IPS-20b (cell line): Measurements from ENCODE around the gene THOC2.
A peak's percentile ranks its signal among the peaks of the same experiment; 100 is the strongest.
"Not testable (repeated sequence)": the region's sequence is repeated elsewhere in the genome, so short reads cannot be mapped to it uniquely, and the experiment has no call there.

Experiments used
- H3K27ac ChIP-seq: one replicate; pipeline ENCODE4 v1.5.1; 2013; ENCODE audit warnings: low read length
- H3K27me3 ChIP-seq: 2 replicates; pipeline ENCODE4 v1.6.1; 2013; ENCODE audit warnings: mild to moderate bottlenecking, low read length, inconsistent platforms; ENCODE audit not compliant: insufficient read depth
- H3K36me3 ChIP-seq: 2 replicates; pipeline ENCODE4 v1.6.1; 2013; ENCODE audit warnings: low read depth, mild to moderate bottlenecking, inconsistent platforms, low read length, moderate library complexity; ENCODE audit not compliant: insufficient read depth
- H3K4me1 ChIP-seq: 2 replicates; pipeline ENCODE4 v1.6.1; 2013; ENCODE audit warnings: mild to moderate bottlenecking, control low read depth, inconsistent platforms, low read length, moderate library complexity; ENCODE audit not compliant: insufficient read depth
- H3K4me3 ChIP-seq: 2 replicates; pipeline ENCODE4 v1.5.1; 2013; ENCODE audit warnings: mild to moderate bottlenecking, low read length, inconsistent platforms
- H3K9ac ChIP-seq: 2 replicates; pipeline ENCODE4 v1.6.1; 2013; ENCODE audit warnings: low read depth, mild to moderate bottlenecking, inconsistent platforms, low read length, moderate library complexity
- H3K9me3 ChIP-seq: 2 replicates; pipeline ENCODE4 v1.6.1; 2013; ENCODE audit warnings: mild to moderate bottlenecking, low read depth, low read length, inconsistent platforms; ENCODE audit not compliant: insufficient read depth

The THOC2 gene

DNA sequence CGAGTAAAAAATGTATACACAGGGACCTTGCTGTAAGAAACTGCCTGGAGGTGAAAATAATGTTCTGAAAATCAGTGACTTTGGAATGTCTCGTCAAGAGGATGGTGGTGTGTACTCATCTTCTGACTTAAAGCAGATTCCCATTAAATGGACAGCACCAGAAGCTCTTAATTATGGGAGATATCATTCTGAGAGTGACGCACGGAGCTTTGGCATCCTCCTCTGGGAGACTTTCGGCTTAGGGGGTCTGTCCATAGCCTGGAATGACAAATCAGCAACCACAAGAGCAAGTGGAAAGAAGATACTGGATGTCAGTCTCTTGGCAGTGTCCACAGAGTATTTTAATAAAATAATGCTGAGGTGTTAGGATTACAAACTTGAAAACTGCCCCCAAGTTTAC, 129.4 kb downstream of the THOC2 start:
- no peak overlapping the region for H3K4me3 ChIP-seq
- no peaks in the 10 kb centered on the region for H3K27me3 ChIP-seq
- no peaks in the 10 kb centered on the region for H3K9me3 ChIP-seq

GRCh38 chrX:123601437-123601836, 131.4 kb downstream of the THOC2 start:
- no peak overlapping the region for H3K9ac ChIP-seq
- no peak overlapping the region for H3K4me3 ChIP-seq
- no peaks in the 10 kb centered on the region for H3K4me1 ChIP-seq
- H3K9me3 ChIP-seq, result no peaks in the 10 kb centered on the region
- no peak overlapping the region for H3K27ac ChIP-seq
- no peaks in the 10 kb centered on the region for H3K27me3 ChIP-seq
- H3K36me3 ChIP-seq, result peaks cover 41% of the 10 kb centered on the region

More for the DNA sequence above, 129.4 kb downstream of the THOC2 start:
- Histone ChIP-seq H3K36me3 (peaks cover 52% of the 10 kb centered on the region), H3K9ac (no peak overlapping the region), H3K27ac (no peak overlapping the region), H3K4me1 (no peaks in the 10 kb centered on the region)

DNA sequence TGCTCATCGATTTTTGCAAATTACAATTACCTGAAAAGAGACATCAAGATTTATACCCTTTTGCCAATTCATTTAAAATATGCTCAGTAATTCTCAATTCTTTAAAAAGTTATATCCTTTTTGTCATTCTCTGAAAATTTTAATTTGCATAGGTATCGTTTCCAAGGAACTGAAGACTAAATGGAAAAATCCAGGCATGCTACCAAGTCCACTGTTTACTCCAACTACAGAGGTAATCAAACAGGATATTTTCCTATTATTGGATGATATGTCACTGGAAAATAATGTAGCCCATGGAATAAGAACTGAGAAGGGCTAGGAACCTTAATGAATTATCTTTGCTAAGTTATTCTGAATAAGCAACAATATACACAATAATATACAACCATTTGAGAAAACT, 132.7 kb downstream of the THOC2 start:
- Histone ChIP-seq H3K4me3 (no peak overlapping the region), H3K27me3 (no peaks in the 10 kb centered on the region), H3K9ac (no peak overlapping the region), H3K9me3 (no peaks in the 10 kb centered on the region), H3K4me1 (no peaks in the 10 kb centered on the region), H3K27ac (no peak overlapping the region), H3K36me3 (peaks cover 36% of the 10 kb centered on the region)

- Histone ChIP-seq H3K36me3 (no peaks in the 10 kb centered on the region), H3K9me3 (no peaks in the 10 kb centered on the region), H3K27ac (no peak overlapping the region), H3K27me3 (no peaks in the 10 kb centered on the region), H3K4me1 (no peaks in the 10 kb centered on the region), H3K4me3 (no peak overlapping the region), H3K9ac (no peak overlapping the region)
Measured at GRCh38 chrX:123590842-123591486, 141.9 kb downstream of the THOC2 start.

GRCh38 chrX:123588723-123589122, 144.1 kb downstream of the THOC2 start:
- Histone ChIP-seq H3K27me3 (no peaks in the 10 kb centered on the region), H3K4me1 (no peaks in the 10 kb centered on the region), H3K9me3 (no peaks in the 10 kb centered on the region), H3K27ac (no peak overlapping the region), H3K9ac (no peak overlapping the region), H3K4me3 (no peak overlapping the region), H3K36me3 (no peaks in the 10 kb centered on the region)

GRCh38 chrX:123581586-123581985, 151.3 kb downstream of the THOC2 start:
- no peak overlapping the region for H3K27ac ChIP-seq
- no peaks in the 10 kb centered on the region for H3K36me3 ChIP-seq
- no peak overlapping the region for H3K4me3 ChIP-seq
- no peak overlapping the region for H3K9ac ChIP-seq
- no peaks in the 10 kb centered on the region for H3K9me3 ChIP-seq
- H3K4me1 ChIP-seq, result peaks cover 4% of the 10 kb centered on the region; the same call in 1 of the 2 replicates
- H3K27me3 ChIP-seq, result no peaks in the 10 kb centered on the region

GRCh38 chrX:123580792-123581191, 152.1 kb downstream of the THOC2 start:
- Histone ChIP-seq H3K27ac (no peak overlapping the region), H3K4me1 (peaks cover 4% of the 10 kb centered on the region; the same call in 1 of the 2 replicates), H3K4me3 (no peak overlapping the region; the same call in 1 of the 2 replicates), H3K27me3 (no peaks in the 10 kb centered on the region), H3K9me3 (no peaks in the 10 kb centered on the region), H3K9ac (peak overlapping the region; percentile 21; the same call in 1 of the 2 replicates), H3K36me3 (no peaks in the 10 kb centered on the region)

DNA sequence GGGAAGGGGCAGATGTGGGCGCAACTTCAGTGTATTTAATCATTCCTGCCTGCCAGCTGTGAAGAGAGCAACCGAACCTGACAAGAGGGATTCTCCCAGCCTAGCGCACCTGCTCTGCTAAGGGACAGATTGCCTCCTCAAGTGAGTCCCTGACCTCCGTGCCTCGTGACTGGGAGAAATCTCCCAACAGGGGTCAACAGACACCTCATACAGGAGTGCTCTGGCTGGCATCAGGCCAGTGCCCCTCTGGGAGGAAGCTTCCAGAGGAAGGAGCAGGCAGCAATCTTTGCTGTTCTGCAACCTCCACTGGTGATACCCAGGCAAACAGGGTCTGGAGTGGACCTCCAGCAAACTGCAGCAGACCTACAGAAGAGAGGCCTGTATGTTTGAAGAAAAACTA, 158.8 kb downstream of the THOC2 start:
- not testable (repeated sequence) for H3K9me3 ChIP-seq, H3K4me1 ChIP-seq, H3K9ac ChIP-seq, H3K36me3 ChIP-seq, H3K27ac ChIP-seq, H3K4me3 ChIP-seq, H3K27me3 ChIP-seq

GRCh38 chrX:123570011-123570590, 162.8 kb downstream of the THOC2 start:
- Histone ChIP-seq H3K27me3 (no peaks in the 10 kb centered on the region), H3K4me1 (no peaks in the 10 kb centered on the region), H3K36me3 (no peaks in the 10 kb centered on the region), H3K9ac (no peak overlapping the region), H3K9me3 (no peaks in the 10 kb centered on the region), H3K27ac (no peak overlapping the region), H3K4me3 (no peak overlapping the region)

- H3K27me3 ChIP-seq, result no peaks in the 10 kb centered on the region
- H3K9ac ChIP-seq, result no peak overlapping the region
- H3K9me3 ChIP-seq, result no peaks in the 10 kb centered on the region
- H3K4me3 ChIP-seq, result no peak overlapping the region
- H3K4me1 ChIP-seq, result no peaks in the 10 kb centered on the region
- H3K36me3 ChIP-seq, result no peaks in the 10 kb centered on the region
- no peak overlapping the region for H3K27ac ChIP-seq
Measured at GRCh38 chrX:123563167-123563566, 169.7 kb downstream of the THOC2 start.

DNA sequence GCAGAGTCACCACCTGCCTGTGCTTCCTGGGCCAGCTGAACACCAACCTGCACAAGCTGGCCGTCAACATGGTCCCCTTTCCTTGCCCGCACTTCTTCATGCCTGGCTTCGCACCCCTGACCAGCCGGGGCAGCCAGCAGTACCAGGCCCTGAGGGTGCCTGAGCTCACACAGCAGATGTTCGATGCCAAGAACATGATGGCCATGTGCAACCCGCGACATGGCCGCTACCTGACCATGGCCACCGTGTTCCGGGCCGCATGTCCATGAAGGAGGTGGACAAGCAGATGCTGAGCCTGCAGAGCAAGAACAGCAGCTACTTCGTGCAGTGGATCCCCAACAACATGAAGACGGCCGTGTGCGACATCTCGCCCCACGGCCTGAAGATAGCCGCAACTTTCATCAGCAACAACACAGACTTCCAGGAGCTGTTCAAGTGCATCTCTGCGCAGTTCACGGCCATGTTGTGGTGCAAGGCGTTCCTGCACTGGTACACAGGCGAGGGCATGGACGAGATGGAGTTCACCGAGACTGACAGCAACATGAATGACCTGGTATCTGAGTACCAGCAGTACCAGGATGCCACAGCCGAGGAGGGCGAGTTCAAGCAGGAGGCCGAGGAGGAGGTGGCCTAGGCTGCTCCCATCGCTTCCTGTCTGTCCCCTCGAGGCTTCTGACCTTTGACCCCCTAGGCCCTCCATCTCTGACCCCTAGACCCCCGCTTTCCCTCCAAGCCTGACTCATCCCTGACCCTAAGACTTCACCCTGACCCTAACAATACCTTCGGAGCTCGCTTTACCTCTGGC, 170.3 kb downstream of the THOC2 start:
- no peak overlapping the region for H3K9ac ChIP-seq
- no peaks in the 10 kb centered on the region for H3K9me3 ChIP-seq
- no peaks in the 10 kb centered on the region for H3K36me3 ChIP-seq
- H3K4me3 ChIP-seq, result no peak overlapping the region
- no peak overlapping the region for H3K27ac ChIP-seq
- H3K4me1 ChIP-seq, result no peaks in the 10 kb centered on the region
- H3K27me3 ChIP-seq, result no peaks in the 10 kb centered on the region
